VCaP (cell line): ENCODE measurements around the gene SPRED1.
A peak's percentile ranks its signal among the peaks of the same experiment; 100 is the strongest.

Experiments
- H3K27ac ChIP-seq: fragments of 450-650 bp; 2 replicates; pipeline ENCODE4 v1.5.1; 2017
- CTCF ChIP-seq: fragments of 450-650 bp; conservative IDR thresholded peaks from 2 replicates; pipeline ENCODE4 v1.5.1; 2017; ENCODE audit warnings: mild to moderate bottlenecking, moderate library complexity

The SPRED1 gene

GRCh38 chr15:38212729-38213351, 39.8 kb upstream of the SPRED1 start:
- TF ChIP-seq CTCF: no peak

GRCh38 chr15:38213356-38213755, 39.3 kb upstream of the SPRED1 start:
- H3K27ac ChIP-seq: no peak overlapping the region
- TF ChIP-seq CTCF: no peak

More at GRCh38 chr15:38212729-38213351, 39.8 kb upstream of the SPRED1 start:
- H3K27ac ChIP-seq: no peak overlapping the region

- no peak for TF ChIP-seq CTCF
- peak overlapping the region; percentile 69; the same call in 1 of the 2 replicates for H3K27ac ChIP-seq
These were observed 36.9 kb upstream of the SPRED1 start for GRCh38 chr15:38215707-38216106.

GRCh38 chr15:38216763-38217162, 35.9 kb upstream of the SPRED1 start:
- peak overlapping the region; percentile 69 for H3K27ac ChIP-seq
- TF ChIP-seq CTCF: no peak

- no peak for TF ChIP-seq CTCF
- H3K27ac ChIP-seq: peak overlapping the region; percentile 69
These were observed 35.4 kb upstream of the SPRED1 start for GRCh38 chr15:38217191-38217595.

- H3K27ac ChIP-seq: peak overlapping the region; percentile 69
- no peak for TF ChIP-seq CTCF
These were observed 34.6 kb upstream of the SPRED1 start for GRCh38 chr15:38217788-38218609.

- no peak for TF ChIP-seq CTCF
- no peak overlapping the region for H3K27ac ChIP-seq
These were observed 31.9 kb upstream of the SPRED1 start for GRCh38 chr15:38220606-38221273.
